ENCODE data around the gene ULBP2. TPM values are rescaled to one million over a fixed set of nuclear protein-coding genes. Genes with fewer than 3 reads are reported as not detected.
A peak's percentile ranks its signal among the peaks of the same experiment; 100 is the strongest.

The ULBP2 gene
- polyA plus RNA-seq, 1 donor (not counting 4 experiments of a cell fraction or from before 2014, with no cell fraction given): 11.8 TPM

GRCh38 chr6:149963462-149964307 is 21.9 kb downstream of the ULBP2 start, which contains the start of gene ULBP1:
TSS of gene ULBP1 (plus strand) at chr6:149963943. CDS start at chr6:149964050, 107 bp downstream.
- peak within 1 kb of the TSS; percentile 88 for H3K4me2 ChIP-seq (ENCODE audit: control insufficient read depth, extremely low read depth, insufficient read depth, low read depth, low read length)

GRCh38 chr6:149964308-149965193 is 22.7 kb downstream of the ULBP2 start:
- no peak for DNase-seq (ENCODE audit: low read depth, low spot score)
- no peaks in the 10 kb centered on the region for H3K9me1 ChIP-seq (ENCODE audit: control insufficient read depth, extremely low read depth, insufficient read depth, low read length)
- no peak overlapping the region for H3K27ac ChIP-seq (ENCODE audit: control insufficient read depth, insufficient read depth, low read length)
- FAIRE-seq: no peak
- peak overlapping the region; percentile 88 for H3K4me2 ChIP-seq (ENCODE audit: control insufficient read depth, extremely low read depth, insufficient read depth, low read depth, low read length)
- no peaks in the 10 kb centered on the region for H3K9me3 ChIP-seq (ENCODE audit: control insufficient read depth, low read depth, low read length)
- H3K4me3 ChIP-seq (ENCODE audit: control insufficient read depth in 2 of 3, extremely low read depth in 1 of 3, insufficient read depth in 2 of 3, low read depth in 1 of 3, low read length in 3 of 3): peak overlapping the region; percentile 35 to 74 (median 73)
- peaks cover 33% of the 10 kb centered on the region for H3K27me3 ChIP-seq (ENCODE audit: control insufficient read depth, extremely low read depth, insufficient read depth, low read length)
- peaks cover 10% of the 10 kb centered on the region for H3K4me1 ChIP-seq (ENCODE audit: control insufficient read depth, extremely low read depth, insufficient read depth, low read length)
- H3K9ac ChIP-seq (ENCODE audit: control insufficient read depth, extremely low read depth, insufficient read depth, low read length): peak overlapping the region; percentile 69
- dilution Hi-C loops (cut with MboI; ENCODE audit: extremely low pct_ligation_motif_present, low sequenced_read_pairs): no loop called here
- no peaks in the 10 kb centered on the region for H3K36me3 ChIP-seq (ENCODE audit: control insufficient read depth in 2 of 2, extremely low read depth in 1 of 2, insufficient read depth in 2 of 2, low read length in 2 of 2)
- no peaks in the 10 kb centered on the region for H3K79me2 ChIP-seq (ENCODE audit: control insufficient read depth, insufficient read depth, low read length)
- H2AFZ ChIP-seq (ENCODE audit: control insufficient read depth, low read length): peak overlapping the region; percentile 84
- no peaks in the 10 kb centered on the region for H4K20me1 ChIP-seq (ENCODE audit: control insufficient read depth, extremely low read depth, insufficient read depth, low read length)
- TF ChIP-seq CTCF (optimal IDR thresholded peaks at IDR 0.05 in 1 of 3, IDR thresholded peaks at IDR 0.05 in 1 of 3, conservative IDR thresholded peaks at IDR 0.05 in 1 of 3; ENCODE audit: extremely low read depth in 1 of 3, insufficient read depth in 2 of 3, low read length in 3 of 3): no peak
- peak; percentile 94 for TF ChIP-seq EZH2 (IDR thresholded peaks at IDR 0.05; ENCODE audit: low read length)

More at GRCh38 chr6:149963462-149964307, 21.9 kb downstream of the ULBP2 start, which contains the start of gene ULBP1:
- no peak for DNase-seq (ENCODE audit: low read depth, low spot score)
- Histone ChIP-seq H3K4me1 (ENCODE audit: control insufficient read depth, extremely low read depth, insufficient read depth, low read length) (peaks cover 10% of the 10 kb centered on the region), H3K27ac (ENCODE audit: control insufficient read depth, insufficient read depth, low read length) (no peak within 1 kb of the TSS), H3K36me3 (ENCODE audit: control insufficient read depth in 2 of 2, extremely low read depth in 1 of 2, insufficient read depth in 2 of 2, low read length in 2 of 2) (no peaks in the 10 kb centered on the region), H2AFZ (ENCODE audit: control insufficient read depth, low read length) (peak within 1 kb of the TSS; percentile 84), H3K79me2 (ENCODE audit: control insufficient read depth, insufficient read depth, low read length) (no peaks in the 10 kb centered on the region), H3K9me3 (ENCODE audit: control insufficient read depth, low read depth, low read length) (no peaks in the 10 kb centered on the region), H4K20me1 (ENCODE audit: control insufficient read depth, extremely low read depth, insufficient read depth, low read length) (no peaks in the 10 kb centered on the region), H3K9me1 (ENCODE audit: control insufficient read depth, extremely low read depth, insufficient read depth, low read length) (no peaks in the 10 kb centered on the region), H3K27me3 (ENCODE audit: control insufficient read depth, extremely low read depth, insufficient read depth, low read length) (peaks cover 26% of the 10 kb centered on the region), H3K4me3 (ENCODE audit: control insufficient read depth in 2 of 3, extremely low read depth in 1 of 3, insufficient read depth in 2 of 3, low read depth in 1 of 3, low read length in 3 of 3) (peak within 1 kb of the TSS; percentile 35 to 74 (median 73)), H3K9ac (ENCODE audit: control insufficient read depth, extremely low read depth, insufficient read depth, low read length) (peak within 1 kb of the TSS; percentile 69)
- dilution Hi-C loops (cut with MboI; ENCODE audit: extremely low pct_ligation_motif_present, low sequenced_read_pairs): no loop called here
- TF ChIP-seq CTCF (optimal IDR thresholded peaks at IDR 0.05 in 1 of 3, IDR thresholded peaks at IDR 0.05 in 1 of 3, conservative IDR thresholded peaks at IDR 0.05 in 1 of 3; ENCODE audit: extremely low read depth in 1 of 3, insufficient read depth in 2 of 3, low read length in 3 of 3) (peak in 1 of 3 experiments; percentile 11), EZH2 (IDR thresholded peaks at IDR 0.05; ENCODE audit: low read length) (no peak)
- FAIRE-seq: no peak

Measured in keratinocyte (primary cell).